ENCODE measurements around the gene CENPW.

CENPW gene

GRCh38 chr6:126373344-126373743 is 33.4 kb downstream of the CENPW start:
- Histone ChIP-seq H3K36me3 (peaks cover 0 to 6% (median 0%) of the 10 kb centered on the region in 3 donors), H3K27me3 (no peaks in the 10 kb centered on the region), H3K9me3 (peaks cover 0 to 7% (median 0%) of the 10 kb centered on the region in 3 donors), H3K4me3 (no peak overlapping the region), H3K4me1 (no peaks in the 10 kb centered on the region), H3K27ac (no peak overlapping the region)
- intact Hi-C loops (cut with DNase I; ENCODE audit: low total_unique reads), result no loop called here
- no peak for TF ChIP-seq CTCF (IDR thresholded peaks at IDR 0.05)
- no peak for DNase-seq

- no peak for TF ChIP-seq CTCF (IDR thresholded peaks at IDR 0.05)
- Histone ChIP-seq H3K27ac (no peak overlapping the region), H3K36me3 (peaks cover 0 to 6% (median 0%) of the 10 kb centered on the region in 3 donors), H3K27me3 (no peaks in the 10 kb centered on the region), H3K9me3 (peaks cover 0 to 7% (median 0%) of the 10 kb centered on the region in 3 donors), H3K4me3 (no peak overlapping the region), H3K4me1 (no peaks in the 10 kb centered on the region)
- intact Hi-C loops (cut with DNase I; ENCODE audit: low total_unique reads), result no loop called here
- DNase-seq, result no peak
Measured at GRCh38 chr6:126374372-126374771, 34.5 kb downstream of the CENPW start.

DNA sequence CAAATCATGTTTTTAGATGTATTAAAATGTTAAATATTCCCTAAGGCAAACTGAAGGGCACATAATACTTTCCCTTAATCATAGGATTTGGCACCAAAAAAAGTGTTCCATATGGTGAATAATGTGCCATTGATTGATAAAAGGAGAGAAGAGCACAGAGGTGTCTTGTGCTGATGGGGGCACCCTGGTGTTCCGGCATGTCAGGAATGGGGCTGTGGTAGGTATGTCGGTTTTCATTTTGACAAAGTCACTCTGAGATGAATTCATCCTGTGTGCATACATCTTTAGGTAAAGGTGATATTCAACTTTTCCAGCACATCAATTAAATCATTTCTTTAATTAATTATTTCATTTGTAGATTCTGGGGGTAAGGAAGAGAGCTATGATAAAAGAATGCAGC is 36.8 kb downstream of the CENPW start:
- no peak overlapping the region for H3K4me3 ChIP-seq
- H3K9me3 ChIP-seq, result peaks cover 0 to 7% (median 0%) of the 10 kb centered on the region in 3 donors
- no peaks in the 10 kb centered on the region for H3K27me3 ChIP-seq
- no peak for TF ChIP-seq CTCF (IDR thresholded peaks at IDR 0.05)
- intact Hi-C loops (cut with DNase I; ENCODE audit: low total_unique reads), result no loop called here
- no peak overlapping the region for H3K27ac ChIP-seq
- no peaks in the 10 kb centered on the region for H3K4me1 ChIP-seq
- H3K36me3 ChIP-seq, result peaks cover 0 to 6% (median 0%) of the 10 kb centered on the region in 3 donors
- DNase-seq, result no peak

DNA sequence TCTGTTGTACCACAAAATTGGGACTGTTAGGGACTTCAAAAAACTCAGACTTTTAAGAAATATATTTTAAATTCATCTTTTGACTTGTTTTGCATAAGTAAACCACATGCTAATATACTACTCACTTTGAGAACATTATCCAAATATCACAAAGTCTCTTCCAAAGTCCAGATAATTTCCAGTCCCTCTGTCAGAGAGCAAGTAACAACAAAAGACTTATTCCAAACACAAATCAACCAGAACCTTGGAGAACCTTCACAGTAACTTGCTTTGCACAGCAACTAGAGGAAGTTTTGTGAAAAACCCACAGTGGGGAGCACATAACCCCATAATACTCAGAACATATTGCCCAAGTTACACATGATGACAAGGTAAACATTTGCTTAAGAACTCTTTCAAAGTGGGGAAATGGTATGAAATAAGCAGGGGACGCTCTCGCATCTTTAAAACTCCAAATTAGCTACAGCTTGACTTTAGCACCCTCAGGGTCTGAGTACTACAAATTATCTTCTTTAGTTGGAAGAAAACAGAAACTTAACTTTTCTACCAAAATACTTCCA is 37.8 kb downstream of the CENPW start:
- Histone ChIP-seq H3K27ac (no peak overlapping the region), H3K27me3 (no peaks in the 10 kb centered on the region), H3K36me3 (peaks cover 0 to 6% (median 0%) of the 10 kb centered on the region in 3 donors), H3K4me1 (no peaks in the 10 kb centered on the region), H3K4me3 (no peak overlapping the region), H3K9me3 (peaks cover 0 to 7% (median 0%) of the 10 kb centered on the region in 3 donors)
- TF ChIP-seq CTCF (IDR thresholded peaks at IDR 0.05), result no peak
- DNase-seq, result no peak
- intact Hi-C loops (cut with DNase I; ENCODE audit: low total_unique reads), result no loop called here

- Histone ChIP-seq H3K36me3 (no peaks in the 10 kb centered on the region), H3K9me3 (peaks cover 0 to 6% (median 4%) of the 10 kb centered on the region in 3 donors), H3K4me3 (no peak overlapping the region), H3K4me1 (no peaks in the 10 kb centered on the region), H3K27ac (no peak overlapping the region), H3K27me3 (no peaks in the 10 kb centered on the region)
- no peak for DNase-seq
- no peak for TF ChIP-seq CTCF (IDR thresholded peaks at IDR 0.05)
- intact Hi-C loops (cut with DNase I; ENCODE audit: low total_unique reads), result no loop called here
Measured at GRCh38 chr6:126380072-126380583, 40.2 kb downstream of the CENPW start.
